ENCODE measurements around the gene APOC3.

Gene APOC3

GRCh38 chr11:116807601-116808261 lies 22.0 kb upstream of the APOC3 start:
- Mint-ChIP-seq H3K36me3 (ENCODE audit: low read depth) (no peaks in the 10 kb centered on the region), H3K27me3 (ENCODE audit: low read depth) (peaks cover 4% of the 10 kb centered on the region), H3K27ac (no peak overlapping the region), H3K4me3 (no peak overlapping the region), H3K9me3 (no peaks in the 10 kb centered on the region), H3K4me1 (no peaks in the 10 kb centered on the region)
- no peak for TF ChIP-seq CTCF (IDR thresholded peaks at IDR 0.05; ENCODE audit: unreplicated experiment in 3 of 3)

- no peaks in the 10 kb centered on the region for H3K4me1 Mint-ChIP-seq
- H3K27me3 Mint-ChIP-seq (ENCODE audit: low read depth), result peaks cover 4% of the 10 kb centered on the region
- H3K4me3 Mint-ChIP-seq, result no peak overlapping the region
- no peaks in the 10 kb centered on the region for H3K9me3 Mint-ChIP-seq
- no peaks in the 10 kb centered on the region for H3K36me3 Mint-ChIP-seq (ENCODE audit: low read depth)
- H3K27ac Mint-ChIP-seq, result no peak overlapping the region
- no peak for TF ChIP-seq CTCF (IDR thresholded peaks at IDR 0.05; ENCODE audit: unreplicated experiment in 3 of 3)
These were observed 21.2 kb upstream of the APOC3 start for GRCh38 chr11:116808262-116809175.

GRCh38 chr11:116811194-116811593 lies 18.5 kb upstream of the APOC3 start:
- Mint-ChIP-seq H3K27me3 (ENCODE audit: low read depth) (peaks cover 4% of the 10 kb centered on the region), H3K9me3 (no peaks in the 10 kb centered on the region), H3K36me3 (ENCODE audit: low read depth) (no peaks in the 10 kb centered on the region), H3K4me1 (no peaks in the 10 kb centered on the region), H3K27ac (no peak overlapping the region), H3K4me3 (no peak overlapping the region)
- TF ChIP-seq CTCF (IDR thresholded peaks at IDR 0.05; ENCODE audit: unreplicated experiment in 3 of 3), result no peak

- no peaks in the 10 kb centered on the region for H3K36me3 Mint-ChIP-seq (ENCODE audit: low read depth)
- no peaks in the 10 kb centered on the region for H3K4me1 Mint-ChIP-seq
- H3K27me3 Mint-ChIP-seq (ENCODE audit: low read depth), result no peaks in the 10 kb centered on the region
- H3K27ac Mint-ChIP-seq, result no peak overlapping the region
- no peaks in the 10 kb centered on the region for H3K9me3 Mint-ChIP-seq
- no peak overlapping the region for H3K4me3 Mint-ChIP-seq
- TF ChIP-seq CTCF (IDR thresholded peaks at IDR 0.05; ENCODE audit: unreplicated experiment in 3 of 3), result no peak
These were observed 17.6 kb upstream of the APOC3 start for GRCh38 chr11:116812109-116812508.

GRCh38 chr11:116813170-116813569 lies 16.5 kb upstream of the APOC3 start:
- Mint-ChIP-seq H3K4me3 (no peak overlapping the region), H3K27me3 (ENCODE audit: low read depth) (no peaks in the 10 kb centered on the region), H3K9me3 (no peaks in the 10 kb centered on the region), H3K36me3 (ENCODE audit: low read depth) (no peaks in the 10 kb centered on the region), H3K27ac (no peak overlapping the region), H3K4me1 (no peaks in the 10 kb centered on the region)
- no peak for TF ChIP-seq CTCF (IDR thresholded peaks at IDR 0.05; ENCODE audit: unreplicated experiment in 3 of 3)
